RCC 7860 (cell line): ENCODE data around the gene SPC24.
"Not testable (repeated sequence)": the region's sequence is repeated elsewhere in the genome, so short reads cannot be mapped to it uniquely, and the experiment has no call there.

Experiments
- DNase-seq: peaks from one replicate; pipeline ENCODE4 v3.0.0-alpha.2; 2015; ENCODE audit warnings: low spot score
- FAIRE-seq: peaks from 2 replicates; lab custom pipeline; 2012; peaks lifted over from hg19 to GRCh38; lab: Jason Lieb, UNC

The SPC24 gene

DNA sequence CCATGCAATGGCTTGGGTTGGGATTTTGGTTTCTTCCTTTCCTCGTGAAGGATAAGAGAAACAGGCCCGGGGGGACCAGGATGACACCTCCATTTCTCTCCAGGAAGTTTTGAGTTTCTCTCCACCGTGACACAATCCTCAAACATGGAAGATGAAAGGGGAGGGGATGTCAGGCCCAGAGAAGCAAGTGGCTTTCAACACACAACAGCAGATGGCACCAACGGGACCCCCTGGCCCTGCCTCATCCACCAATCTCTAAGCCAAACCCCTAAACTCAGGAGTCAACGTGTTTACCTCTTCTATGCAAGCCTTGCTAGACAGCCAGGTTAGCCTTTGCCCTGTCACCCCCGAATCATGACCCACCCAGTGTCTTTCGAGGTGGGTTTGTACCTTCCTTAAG, 24.1 kb downstream of the SPC24 start:
- FAIRE-seq: no peak
- DNase-seq: no peak

DNA sequence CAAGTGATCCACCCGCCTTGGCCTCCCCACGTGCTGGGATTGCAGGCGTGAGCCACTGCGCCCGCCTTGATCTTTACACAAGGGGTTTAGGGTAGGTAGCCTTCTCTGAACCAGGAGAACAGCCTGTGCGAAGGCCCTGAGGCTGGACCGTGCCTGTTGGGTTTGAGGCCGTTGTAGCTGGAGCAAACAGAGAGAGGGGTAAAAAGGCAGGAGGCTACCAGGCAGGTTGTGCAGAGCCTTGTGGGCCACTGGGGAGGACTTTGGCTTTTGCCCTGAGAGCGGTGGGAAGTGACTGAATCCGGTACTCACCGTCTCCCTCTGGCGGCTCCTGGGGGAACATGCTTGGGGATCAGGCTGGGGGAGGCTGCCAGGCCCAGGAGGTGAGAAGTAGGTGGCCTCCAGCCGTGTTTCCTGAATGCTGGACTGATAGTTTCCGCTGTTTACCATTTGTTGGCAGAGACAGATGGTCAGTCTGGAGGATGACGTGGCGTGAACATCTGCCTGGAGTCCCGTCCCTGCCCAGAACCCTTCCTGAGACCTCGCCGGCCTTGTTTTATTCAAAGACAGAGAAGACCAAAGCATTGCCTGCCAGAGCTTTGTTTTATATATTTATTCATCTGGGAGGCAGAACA, 24.6 kb downstream of the SPC24 start:
- FAIRE-seq (no peak), DNase-seq (peak; percentile 56)

GRCh38 chr19:11127905-11128304, 27.7 kb downstream of the SPC24 start:
- FAIRE-seq (no peak), DNase-seq (no peak)

DNA sequence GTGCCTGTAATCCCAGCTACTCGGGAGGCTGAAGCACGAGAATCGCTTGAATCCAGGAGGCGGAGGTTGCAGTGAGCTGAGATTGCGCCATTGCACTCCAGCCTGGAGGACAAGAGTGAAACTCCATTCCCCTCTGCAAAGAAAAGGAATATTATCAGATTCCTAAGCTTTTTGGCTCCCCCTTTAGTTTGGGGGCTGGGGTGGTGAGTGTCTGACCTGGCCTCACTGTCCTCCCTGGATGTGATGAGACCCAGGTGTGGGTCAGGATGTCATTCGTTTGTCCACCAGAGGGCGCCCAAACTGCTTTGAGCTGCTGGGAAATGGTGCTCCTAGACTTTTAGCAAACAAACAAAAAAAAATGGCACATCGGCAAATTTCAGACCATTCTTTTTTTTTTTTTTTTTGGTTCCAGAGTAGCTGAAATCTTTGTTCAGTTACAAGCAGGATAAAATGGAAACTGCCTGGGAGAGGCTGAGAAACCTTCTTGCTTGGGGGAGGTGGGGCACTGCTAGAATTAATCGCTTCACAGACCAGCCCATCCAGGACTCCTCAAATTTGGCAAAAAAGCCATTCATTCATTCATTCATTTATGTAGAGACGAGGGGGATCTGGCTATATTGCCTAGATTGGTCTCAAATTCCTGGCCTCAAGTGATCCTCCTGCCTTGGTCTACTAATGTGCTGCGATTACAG, 29.4 kb downstream of the SPC24 start:
- DNase-seq (peak; percentile 53), FAIRE-seq (no peak)

- DNase-seq, FAIRE-seq: not testable (repeated sequence)
Observed at GRCh38 chr19:11124157-11124556, 31.4 kb downstream of the SPC24 start.

DNA sequence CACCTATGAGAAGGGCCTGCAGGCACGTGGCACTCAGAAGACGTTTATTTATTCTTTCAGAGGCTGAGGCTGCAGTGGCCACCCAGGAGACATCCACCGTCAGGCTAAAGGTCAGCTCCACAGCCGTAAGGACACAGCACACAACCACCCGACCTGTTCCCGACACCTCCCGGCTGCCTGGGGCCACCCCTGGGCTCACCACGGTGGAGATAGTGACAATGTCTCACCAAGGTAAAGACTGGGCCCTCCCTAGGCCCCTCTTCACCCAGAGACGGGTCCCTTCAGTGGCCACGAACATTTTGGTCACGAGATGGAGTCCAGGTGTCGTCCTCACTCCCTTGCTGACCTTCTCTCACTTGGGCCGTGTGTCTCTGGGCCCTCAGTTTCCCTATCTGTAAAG, 32.5 kb downstream of the SPC24 start:
- no peak for FAIRE-seq
- no peak for DNase-seq

- not testable (repeated sequence) for FAIRE-seq, DNase-seq
Observed at GRCh38 chr19:11121963-11122362, 33.6 kb downstream of the SPC24 start.

DNA sequence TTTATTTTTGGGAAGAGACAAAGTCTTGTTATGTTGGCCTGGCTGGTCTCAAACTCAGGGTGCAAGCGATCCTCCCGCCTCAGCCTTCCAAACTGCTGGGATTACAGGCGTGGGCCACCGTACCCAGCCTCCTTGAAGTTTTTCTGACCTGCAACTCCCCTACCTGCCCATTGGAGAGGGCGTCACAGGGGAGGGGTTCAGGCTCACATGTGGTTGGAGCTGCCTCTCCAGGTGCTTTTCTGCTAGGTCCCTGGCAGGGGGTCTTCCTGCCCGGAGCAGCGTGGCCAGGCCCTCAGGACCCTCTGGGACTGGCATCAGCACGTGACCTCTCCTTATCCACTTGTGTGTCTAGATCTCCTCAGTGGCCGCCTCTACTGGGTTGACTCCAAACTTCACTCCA, 39.1 kb downstream of the SPC24 start:
- no peak for FAIRE-seq
- DNase-seq: no peak

GRCh38 chr19:11115895-11116446, 39.6 kb downstream of the SPC24 start:
- DNase-seq (no peak), FAIRE-seq (no peak)

- DNase-seq: no peak
- no peak for FAIRE-seq
Observed at GRCh38 chr19:11115042-11115441, 40.5 kb downstream of the SPC24 start.

GRCh38 chr19:11113140-11113708, 42.4 kb downstream of the SPC24 start:
- FAIRE-seq (no peak), DNase-seq (no peak)

DNA sequence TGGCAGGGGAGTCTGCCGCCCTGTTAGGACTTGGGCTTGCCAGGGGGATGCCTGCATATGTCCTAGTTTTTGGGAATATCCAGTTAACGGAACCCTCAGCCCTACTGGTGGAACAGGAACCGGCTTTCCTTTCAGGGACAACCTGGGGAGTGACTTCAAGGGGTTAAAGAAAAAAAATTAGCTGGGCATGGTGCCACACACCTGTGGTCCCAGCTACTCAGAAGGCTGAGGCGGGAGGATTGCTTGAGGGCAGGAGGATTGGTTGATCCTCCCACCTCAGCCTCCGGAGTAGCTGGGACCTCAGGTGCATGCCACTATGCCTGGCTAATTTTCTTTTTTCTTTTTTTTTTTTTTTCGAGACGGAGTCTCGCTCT, 43.8 kb downstream of the SPC24 start:
- no peak for FAIRE-seq
- no peak for DNase-seq

GRCh38 chr19:11111117-11111770, 44.3 kb downstream of the SPC24 start:
- FAIRE-seq: no peak
- no peak for DNase-seq

GRCh38 chr19:11108746-11109145, 46.8 kb downstream of the SPC24 start:
- no peak for FAIRE-seq
- DNase-seq: no peak

DNA sequence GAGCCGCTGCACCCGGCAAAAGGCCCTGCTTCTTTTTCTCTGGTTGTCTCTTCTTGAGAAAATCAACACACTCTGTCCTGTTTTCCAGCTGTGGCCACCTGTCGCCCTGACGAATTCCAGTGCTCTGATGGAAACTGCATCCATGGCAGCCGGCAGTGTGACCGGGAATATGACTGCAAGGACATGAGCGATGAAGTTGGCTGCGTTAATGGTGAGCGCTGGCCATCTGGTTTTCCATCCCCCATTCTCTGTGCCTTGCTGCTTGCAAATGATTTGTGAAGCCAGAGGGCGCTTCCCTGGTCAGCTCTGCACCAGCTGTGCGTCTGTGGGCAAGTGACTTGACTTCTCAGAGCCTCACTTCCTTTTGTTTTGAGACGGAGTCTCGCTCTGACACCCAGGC, 49.1 kb downstream of the SPC24 start:
- no peak for DNase-seq
- FAIRE-seq: no peak

DNA sequence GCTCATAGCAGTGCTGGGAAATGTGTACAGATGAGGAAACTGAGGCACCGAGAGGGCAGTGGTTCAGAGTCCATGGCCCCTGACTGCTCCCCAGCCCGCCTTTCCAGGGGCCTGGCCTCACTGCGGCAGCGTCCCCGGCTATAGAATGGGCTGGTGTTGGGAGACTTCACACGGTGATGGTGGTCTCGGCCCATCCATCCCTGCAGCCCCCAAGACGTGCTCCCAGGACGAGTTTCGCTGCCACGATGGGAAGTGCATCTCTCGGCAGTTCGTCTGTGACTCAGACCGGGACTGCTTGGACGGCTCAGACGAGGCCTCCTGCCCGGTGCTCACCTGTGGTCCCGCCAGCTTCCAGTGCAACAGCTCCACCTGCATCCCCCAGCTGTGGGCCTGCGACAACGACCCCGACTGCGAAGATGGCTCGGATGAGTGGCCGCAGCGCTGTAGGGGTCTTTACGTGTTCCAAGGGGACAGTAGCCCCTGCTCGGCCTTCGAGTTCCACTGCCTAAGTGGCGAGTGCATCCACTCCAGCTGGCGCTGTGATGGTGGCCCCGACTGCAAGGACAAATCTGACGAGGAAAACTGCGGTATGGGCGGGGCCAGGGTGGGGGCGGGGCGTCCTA, 50.5 kb downstream of the SPC24 start:
- FAIRE-seq: no peak
- no peak for DNase-seq

GRCh38 chr19:11103667-11104066, 51.9 kb downstream of the SPC24 start:
- not testable (repeated sequence) for DNase-seq, FAIRE-seq

GRCh38 chr19:11102944-11103343, 52.6 kb downstream of the SPC24 start:
- DNase-seq (no peak), FAIRE-seq (no peak)

- no peak for FAIRE-seq
- no peak for DNase-seq
Observed at GRCh38 chr19:11101057-11101456, 54.5 kb downstream of the SPC24 start.

- DNase-seq (no peak), FAIRE-seq (no peak)
Observed at GRCh38 chr19:11100049-11100448, 55.5 kb downstream of the SPC24 start.

GRCh38 chr19:11098861-11099260, 56.7 kb downstream of the SPC24 start:
- FAIRE-seq: no peak
- no peak for DNase-seq
